Activated CD8-positive, alpha-beta memory T cell treated with anti-CD3 and anti-CD28 coated beads for 1 hour (primary cell): ENCODE measurements around the gene WNT3A.

Source experiments
- DNase-seq, 2 donors: peaks; one replicate each; pipeline ENCODE4 v3.0.0-alpha.2; 2020; ENCODE audit warnings: low read depth in 1 of 2; ENCODE audit errors: extremely low read depth in 1 of 2

The WNT3A gene

GRCh38 chr1:228030451-228031201 is 23.8 kb downstream of the WNT3A start:
- no peak for DNase-seq

DNA sequence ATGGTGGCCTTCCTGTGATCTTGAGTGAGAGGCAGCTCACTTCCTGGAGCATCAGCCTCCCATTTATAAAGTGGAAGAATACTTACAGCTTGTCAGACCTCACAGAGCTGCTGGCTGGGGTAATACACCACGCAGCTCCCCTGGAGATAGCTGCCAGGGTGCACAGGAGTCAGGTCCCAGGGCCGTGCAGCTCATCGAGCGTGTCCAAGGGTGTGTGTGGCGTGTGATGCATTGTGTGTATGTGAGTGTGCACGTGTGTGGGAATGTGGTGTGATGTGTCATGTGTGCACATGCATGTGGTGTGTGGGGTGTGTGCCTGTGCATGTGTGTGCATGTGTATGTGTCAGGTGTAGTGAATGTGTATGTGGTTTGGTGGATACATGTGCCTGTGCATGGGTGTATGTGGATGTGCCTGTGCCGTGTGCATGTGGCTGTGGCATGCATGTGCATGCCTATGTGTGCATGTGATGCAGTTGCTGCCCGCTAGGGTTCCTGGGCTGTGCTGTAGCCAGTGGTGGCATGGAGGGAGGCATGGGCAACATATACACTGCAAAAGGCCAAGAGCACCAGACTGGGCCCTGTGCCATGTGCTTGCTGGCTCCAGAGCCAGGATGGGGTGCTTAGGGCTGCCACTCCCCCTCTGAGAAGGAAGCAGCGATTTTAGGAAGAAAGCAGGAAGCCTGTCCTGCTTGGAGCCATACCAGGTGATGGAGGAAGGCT is 24.6 kb downstream of the WNT3A start:
- no peak for DNase-seq

GRCh38 chr1:228032041-228032440 is 25.2 kb downstream of the WNT3A start:
- DNase-seq = no peak

GRCh38 chr1:228033376-228033775 is 26.6 kb downstream of the WNT3A start:
- no peak for DNase-seq

GRCh38 chr1:228034954-228035837 is 28.4 kb downstream of the WNT3A start:
- DNase-seq = no peak

GRCh38 chr1:228035844-228036243 is 29.0 kb downstream of the WNT3A start:
- no peak for DNase-seq

- no peak for DNase-seq
Measured at GRCh38 chr1:228036701-228037231, 30.0 kb downstream of the WNT3A start.

DNA sequence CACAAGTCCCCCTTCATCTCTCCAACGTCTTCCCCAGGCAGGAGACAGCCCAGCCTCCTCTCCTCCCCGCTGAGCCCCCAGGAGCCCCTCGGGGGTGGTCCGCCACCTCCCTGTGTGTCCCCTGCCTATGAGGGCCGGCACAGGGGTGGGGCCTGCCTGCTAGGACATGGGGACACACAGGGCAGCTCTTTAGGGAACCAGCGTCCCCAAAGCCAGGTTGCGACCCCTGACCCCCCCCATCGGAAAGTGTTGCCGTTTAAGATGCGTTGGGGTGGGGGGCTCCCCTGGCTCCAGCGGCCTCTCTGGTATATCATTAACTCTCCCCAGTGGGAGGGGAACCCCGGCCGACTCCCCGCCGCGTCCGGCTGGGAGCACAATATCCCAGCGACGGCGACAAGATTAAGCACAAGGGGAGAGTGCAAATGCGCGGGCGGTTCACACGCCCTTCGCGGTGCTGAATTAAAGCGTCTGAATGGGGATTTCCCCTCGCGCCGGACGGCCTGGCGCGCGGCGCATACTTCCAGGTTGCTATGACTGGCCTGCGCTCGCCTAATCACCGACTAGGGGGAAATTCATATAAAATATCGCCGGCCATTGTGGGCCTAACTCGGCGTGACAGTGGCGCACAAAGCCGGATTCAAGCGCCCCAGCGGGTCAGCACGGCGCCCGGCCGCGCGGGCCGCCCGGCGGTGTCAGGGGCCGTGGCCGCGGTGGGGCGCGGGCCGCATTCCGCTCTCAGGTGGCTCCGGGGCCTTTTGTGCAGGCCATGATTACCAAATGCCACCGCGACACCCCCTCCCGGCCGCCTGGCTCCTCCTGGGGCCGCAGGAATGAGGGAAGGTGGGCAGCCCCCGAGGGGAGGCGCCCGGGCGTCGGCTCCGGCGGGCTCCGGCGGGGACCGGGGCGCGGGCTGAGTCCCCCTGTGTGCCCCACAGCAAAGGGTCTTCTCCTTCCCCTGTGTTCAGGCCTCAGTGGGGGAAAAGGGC is 30.9 kb downstream of the WNT3A start:
- no peak for DNase-seq

DNA sequence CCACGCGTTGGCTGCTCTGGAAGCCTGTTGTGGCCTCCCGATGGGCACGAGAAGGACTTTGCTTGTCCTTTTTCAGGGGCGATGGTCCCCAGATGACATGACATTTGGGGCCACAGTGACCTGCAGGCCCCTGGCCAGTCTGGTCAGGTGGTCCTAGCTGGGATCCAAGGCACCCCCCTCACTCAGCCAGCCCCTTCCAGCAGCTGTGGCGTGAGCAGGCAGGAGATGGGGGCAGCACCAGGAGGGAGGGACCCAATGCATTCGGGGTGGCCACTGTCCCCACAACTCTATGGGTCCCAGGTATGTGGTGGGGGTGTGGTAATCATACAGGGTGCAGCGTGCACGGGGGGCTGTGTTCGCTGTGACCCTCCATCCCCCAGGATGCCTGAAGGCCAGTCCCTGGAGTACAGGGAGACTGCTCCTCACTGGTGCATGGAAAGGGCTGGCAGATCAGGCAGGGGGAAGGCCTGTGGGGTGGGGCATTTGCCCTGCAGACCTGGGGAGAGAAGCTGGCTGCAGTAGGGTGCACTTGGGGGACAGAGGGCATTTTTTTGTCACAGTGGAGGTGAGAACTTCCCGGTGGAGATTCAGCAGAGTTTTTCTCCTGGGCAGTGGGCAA is 31.7 kb downstream of the WNT3A start:
- DNase-seq = no peak

GRCh38 chr1:228039006-228039903 is 32.5 kb downstream of the WNT3A start:
- no peak for DNase-seq

- no peak for DNase-seq
Measured at GRCh38 chr1:228039986-228040385, 33.2 kb downstream of the WNT3A start.

DNA sequence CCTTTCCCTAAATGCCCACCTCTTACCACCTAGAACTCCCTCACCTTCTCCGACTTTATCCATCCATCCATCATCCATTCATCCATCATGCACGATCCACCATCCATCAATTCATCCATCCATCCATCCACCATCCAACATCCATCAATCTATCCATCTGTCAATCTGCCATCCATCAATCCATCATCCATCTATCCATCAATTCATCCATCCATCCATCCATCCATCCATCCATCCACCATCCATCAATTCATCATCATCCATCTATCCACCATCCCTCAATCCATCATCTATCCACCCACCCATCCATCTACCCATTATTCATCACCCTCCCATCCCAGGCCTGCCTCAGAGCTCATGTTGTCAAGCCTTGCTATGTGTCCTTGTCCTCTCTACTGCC is 34.5 kb downstream of the WNT3A start:
- DNase-seq = no peak

- no peak for DNase-seq
Measured at GRCh38 chr1:228042508-228042907, 35.7 kb downstream of the WNT3A start.

DNA sequence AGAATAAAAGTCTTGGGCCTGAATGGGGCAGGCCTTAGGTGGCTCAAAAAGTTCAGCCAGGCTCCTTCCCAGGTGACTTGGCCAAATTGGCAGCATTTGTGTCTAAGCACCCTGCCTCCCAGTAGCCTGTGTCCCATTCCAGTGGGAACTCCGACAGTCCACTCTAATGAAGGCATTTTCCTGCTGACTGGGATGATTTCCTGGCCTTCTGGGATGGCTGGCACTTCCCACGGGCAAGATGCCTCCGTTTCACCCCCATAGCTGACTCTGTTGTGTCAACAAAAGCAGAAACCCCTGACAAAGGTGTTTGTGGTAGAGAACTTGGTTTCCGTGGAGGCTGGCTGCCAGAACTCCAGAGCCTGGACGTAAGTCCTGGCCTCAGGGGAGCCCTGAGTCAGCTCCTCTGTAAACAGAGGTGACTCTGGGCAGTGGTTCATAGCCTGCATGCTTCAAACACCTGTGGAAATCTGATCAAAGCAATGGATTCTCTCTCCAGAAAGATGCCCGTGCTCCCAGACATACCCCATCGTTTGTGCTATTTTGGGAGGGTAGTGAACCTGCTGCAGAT is 36.6 kb downstream of the WNT3A start:
- DNase-seq = no peak

GRCh38 chr1:228044961-228045360 is 38.2 kb downstream of the WNT3A start:
- DNase-seq = no peak

- no peak for DNase-seq
Measured at GRCh38 chr1:228045405-228045804, 38.6 kb downstream of the WNT3A start.

DNA sequence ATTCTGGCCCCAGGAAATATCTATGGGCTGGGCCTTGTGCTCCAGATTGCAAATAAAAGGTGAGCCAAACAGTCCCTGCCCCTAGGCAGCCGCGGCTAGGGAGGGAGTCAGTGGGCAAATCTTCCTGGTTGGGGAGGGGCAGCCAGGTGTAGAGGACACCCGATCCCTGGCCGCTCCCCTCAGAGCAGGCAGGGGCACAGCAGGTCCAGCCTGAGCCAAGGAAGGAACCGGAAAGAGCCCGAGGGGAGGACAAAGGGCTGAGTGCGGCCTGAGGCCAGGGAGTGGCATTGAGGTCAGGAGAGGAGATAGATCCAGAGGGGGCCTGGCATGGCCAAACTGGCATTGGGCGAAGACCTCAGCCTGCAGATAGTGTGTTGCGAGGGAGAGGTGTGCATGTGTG is 39.1 kb downstream of the WNT3A start:
- no peak for DNase-seq
